Neural progenitor cell (in vitro differentiated cells): ENCODE data around the gene PACS1. TPM values are rescaled to one million over a fixed set of nuclear protein-coding genes. Genes with fewer than 3 reads are reported as not detected.
"Not testable (repeated sequence)": the region's sequence is repeated elsewhere in the genome, so short reads cannot be mapped to it uniquely, and the experiment has no call there.

Experiments used
- DNase-seq: peaks from one replicate; pipeline ENCODE4 v3.0.0-alpha.2; 2016; ENCODE audit warnings: low spot score
- H2AFZ ChIP-seq: fragments of 200-600 bp; sonication (generic); replicated peaks from 2 replicates; pipeline ENCODE4 v1.6.1; 2016; ENCODE audit warnings: antibody characterized with exemption
- H3F3A ChIP-seq: fragments of 200-600 bp; sonication (generic); 2 replicates; pipeline ENCODE4 v1.6.1; 2016; ENCODE audit warnings: antibody characterized with exemption, low read depth
- H3K27ac ChIP-seq: fragments of 200-600 bp; sonication (generic); 2 replicates; pipeline ENCODE4 v1.5.1; 2016; ENCODE audit warnings: mild to moderate bottlenecking
- H3K27me3 ChIP-seq: fragments of 200-600 bp; sonication (generic); 2 replicates; pipeline ENCODE4 v1.6.1; 2016; ENCODE audit warnings: mild to moderate bottlenecking, moderate library complexity
- H3K36me3 ChIP-seq: fragments of 200-600 bp; sonication (generic); 2 replicates; pipeline ENCODE4 v1.5.1; 2016
- H3K4me1 ChIP-seq: fragments of 200-600 bp; sonication (generic); 2 replicates; pipeline ENCODE4 v1.6.1; 2016; ENCODE audit warnings: mixed run types
- H3K4me2 ChIP-seq: fragments of 200-600 bp; sonication (generic); 2 replicates; pipeline ENCODE4 v1.6.1; 2016
- H3K4me3 ChIP-seq: fragments of 200-600 bp; sonication (generic); 2 replicates; pipeline ENCODE4 v1.5.1; 2016
- H3K79me2 ChIP-seq: fragments of 200-600 bp; sonication (generic); 2 replicates; pipeline ENCODE4 v1.6.1; 2016; ENCODE audit warnings: low read depth
- H3K9ac ChIP-seq: fragments of 200-600 bp; sonication (generic); 2 replicates; pipeline ENCODE4 v1.6.1; 2016
- H3K9me3 ChIP-seq: fragments of 200-600 bp; sonication (generic); 2 replicates; pipeline ENCODE4 v1.5.1; 2016; ENCODE audit warnings: low read depth
- H4K20me1 ChIP-seq: fragments of 200-600 bp; sonication (generic); 2 replicates; pipeline ENCODE4 v1.6.1; 2016; ENCODE audit warnings: low read depth
- H3K27ac Mint-ChIP-seq: 3 replicates; pipeline ENCODE4 v1.8.0; 2021; ENCODE audit warnings: mixed read lengths
- H3K27me3 Mint-ChIP-seq: 2 replicates; pipeline ENCODE4 v1.8.0; 2022; ENCODE audit warnings: low read depth, mild to moderate bottlenecking, inconsistent platforms, moderate library complexity, mixed read lengths; ENCODE audit not compliant: insufficient read depth
- H3K36me3 Mint-ChIP-seq: 3 replicates; pipeline ENCODE4 v1.8.0; 2021; ENCODE audit warnings: mixed read lengths
- H3K4me1 Mint-ChIP-seq: 3 replicates; pipeline ENCODE4 v1.8.0; 2021; ENCODE audit warnings: mixed read lengths
- H3K4me3 Mint-ChIP-seq: 3 replicates; pipeline ENCODE4 v1.8.0; 2021; ENCODE audit warnings: mild to moderate bottlenecking, moderate library complexity, mixed read lengths
- H3K9me3 Mint-ChIP-seq: 3 replicates; pipeline ENCODE4 v1.8.0; 2020; ENCODE audit warnings: mixed read lengths
- CTCF ChIP-seq: fragments of 200-600 bp; sonication (generic); IDR thresholded peaks from 2 replicates; pipeline ENCODE4 v1.5.1; 2017; ENCODE audit warnings: antibody characterized with exemption, mild to moderate bottlenecking
- EZH2 ChIP-seq: fragments of 200-600 bp; sonication (generic); IDR thresholded peaks from 2 replicates; pipeline ENCODE4 v1.6.1; 2017; ENCODE audit warnings: antibody characterized with exemption, mild to moderate bottlenecking, moderate library complexity
- EZH2phosphoT487 ChIP-seq: fragments of 200-600 bp; sonication (generic); IDR thresholded peaks from 2 replicates; pipeline ENCODE4 v1.6.1; 2017; ENCODE audit warnings: antibody characterized with exemption
- total RNA-seq: library from RNA; depleted of rRNA; stranded (reverse); fragments of >200 nt; gene quantifications from 2 replicates; pipeline ENCODE4 v1.2.3, GENCODE V29; 2015; ENCODE audit warnings: low replicate concordance

Gene PACS1
- total RNA-seq, result 13.4 and 15.2 TPM in 2 replicates

GRCh38 chr11:66069715-66070603 lies at the start of gene PACS1:
Gene PACS1 (plus strand): TSS chr11:66070272. CDS start chr11:66070487, 215 bp downstream.
- H3K36me3 Mint-ChIP-seq, result peaks cover 28% of the 10 kb centered on the region
- peak within 1 kb of the TSS; percentile 96 for H3K4me3 Mint-ChIP-seq

GRCh38 chr11:66020618-66021357 lies 49.3 kb upstream of the PACS1 start:
- H3K9me3 Mint-ChIP-seq, result no peaks in the 10 kb centered on the region
- Histone ChIP-seq H3K9me3 (no peaks in the 10 kb centered on the region), H3K4me1 (no peaks in the 10 kb centered on the region), H3K4me2 (no peak overlapping the region), H3K36me3 (no peaks in the 10 kb centered on the region), H4K20me1 (no peaks in the 10 kb centered on the region), H3K4me3 (no peak overlapping the region), H3K9ac (no peak overlapping the region), H3F3A (no peaks in the 10 kb centered on the region), H3K79me2 (no peaks in the 10 kb centered on the region), H2AFZ (no peak overlapping the region), H3K27me3 (peaks cover 29% of the 10 kb centered on the region), H3K27ac (no peak overlapping the region)
- H3K4me1 Mint-ChIP-seq, result peaks cover 4% of the 10 kb centered on the region
- no peak for TF ChIP-seq EZH2phosphoT487
- no peak for TF ChIP-seq EZH2
- no peak for TF ChIP-seq CTCF
- DNase-seq, result no peak
- no peak overlapping the region for H3K27ac Mint-ChIP-seq
- H3K36me3 Mint-ChIP-seq, result no peaks in the 10 kb centered on the region
- H3K4me3 Mint-ChIP-seq, result no peak overlapping the region
- H3K27me3 Mint-ChIP-seq, result peaks cover 12% of the 10 kb centered on the region

More at GRCh38 chr11:66069715-66070603, at the start of gene PACS1:
- peaks cover 19% of the 10 kb centered on the region for H3K4me1 Mint-ChIP-seq
- Histone ChIP-seq H3K9ac (peak within 1 kb of the TSS; percentile 43), H2AFZ (peak within 1 kb of the TSS; percentile 82), H3K4me3 (peak within 1 kb of the TSS; percentile 98), H3K27me3 (no peaks in the 10 kb centered on the region), H4K20me1 (peaks cover 33% of the 10 kb centered on the region), H3K27ac (peak within 1 kb of the TSS; percentile 44), H3K36me3 (peaks cover 11% of the 10 kb centered on the region), H3F3A (peaks cover 40% of the 10 kb centered on the region), H3K79me2 (peaks cover 15% of the 10 kb centered on the region), H3K9me3 (no peaks in the 10 kb centered on the region), H3K4me2 (peak within 1 kb of the TSS; percentile 99), H3K4me1 (peaks cover 15% of the 10 kb centered on the region)
- H3K27me3 Mint-ChIP-seq, result peaks cover 3% of the 10 kb centered on the region
- no peaks in the 10 kb centered on the region for H3K9me3 Mint-ChIP-seq
- peak; percentile 84 for DNase-seq
- TF ChIP-seq CTCF, result no peak
- TF ChIP-seq EZH2phosphoT487, result no peak
- no peak for TF ChIP-seq EZH2
- H3K27ac Mint-ChIP-seq, result peak within 1 kb of the TSS; percentile 33

GRCh38 chr11:66022401-66023185 lies 47.5 kb upstream of the PACS1 start:
- H3K79me2 ChIP-seq, result no peaks in the 10 kb centered on the region
- H3F3A ChIP-seq, result no peaks in the 10 kb centered on the region
- no peak overlapping the region for H3K4me3 ChIP-seq
- peaks cover 12% of the 10 kb centered on the region for H3K27me3 Mint-ChIP-seq
- peak; percentile 90 for DNase-seq
- H3K9me3 ChIP-seq, result no peaks in the 10 kb centered on the region
- H3K4me3 Mint-ChIP-seq, result peak overlapping the region; percentile 7
- no peaks in the 10 kb centered on the region for H3K36me3 Mint-ChIP-seq
- peak overlapping the region; percentile 35 for H3K27ac Mint-ChIP-seq
- H2AFZ ChIP-seq, result peak overlapping the region; percentile 82
- no peaks in the 10 kb centered on the region for H3K9me3 Mint-ChIP-seq
- H4K20me1 ChIP-seq, result no peaks in the 10 kb centered on the region
- no peak overlapping the region for H3K27ac ChIP-seq
- H3K4me1 Mint-ChIP-seq, result peaks cover 4% of the 10 kb centered on the region
- H3K9ac ChIP-seq, result no peak overlapping the region
- no peaks in the 10 kb centered on the region for H3K4me1 ChIP-seq
- H3K36me3 ChIP-seq, result no peaks in the 10 kb centered on the region
- H3K4me2 ChIP-seq, result no peak overlapping the region
- TF ChIP-seq CTCF, result peak; percentile 94
- TF ChIP-seq EZH2, result peak; percentile 71
- peak; percentile 33 for TF ChIP-seq EZH2phosphoT487
- H3K27me3 ChIP-seq, result peaks cover 29% of the 10 kb centered on the region

GRCh38 chr11:66023186-66023440 lies 47.0 kb upstream of the PACS1 start:
- DNase-seq, H4K20me1 ChIP-seq, H2AFZ ChIP-seq, H3K9me3 ChIP-seq, H3K4me3 Mint-ChIP-seq, H3K27ac ChIP-seq, H3K4me1 ChIP-seq, H3K4me2 ChIP-seq, H3K4me1 Mint-ChIP-seq, H3K36me3 ChIP-seq, H3K79me2 ChIP-seq, H3K4me3 ChIP-seq, H3F3A ChIP-seq, H3K36me3 Mint-ChIP-seq, H3K9me3 Mint-ChIP-seq, H3K9ac ChIP-seq, H3K27ac Mint-ChIP-seq: not testable (repeated sequence)
- H3K27me3 ChIP-seq, result peaks cover 29% of the 10 kb centered on the region
- H3K27me3 Mint-ChIP-seq, result peaks cover 13% of the 10 kb centered on the region
